Stimulated activated CD4-positive, alpha-beta T cell treated with anti-CD3 and anti-CD28 coated beads, Interleukin-4, amount 100 ng/mL, for 48 hours (primary cell): ENCODE measurements around the gene COX5B.
"Not testable (repeated sequence)": the region's sequence is repeated elsewhere in the genome, so short reads cannot be mapped to it uniquely, and the experiment has no call there.

ENCODE experiments used
- DNase-seq, 2 donors: peaks; one replicate each; pipeline ENCODE4 v3.0.0-alpha.2; 2020; ENCODE audit warnings: low read depth in 2 of 2

COX5B gene

DNA sequence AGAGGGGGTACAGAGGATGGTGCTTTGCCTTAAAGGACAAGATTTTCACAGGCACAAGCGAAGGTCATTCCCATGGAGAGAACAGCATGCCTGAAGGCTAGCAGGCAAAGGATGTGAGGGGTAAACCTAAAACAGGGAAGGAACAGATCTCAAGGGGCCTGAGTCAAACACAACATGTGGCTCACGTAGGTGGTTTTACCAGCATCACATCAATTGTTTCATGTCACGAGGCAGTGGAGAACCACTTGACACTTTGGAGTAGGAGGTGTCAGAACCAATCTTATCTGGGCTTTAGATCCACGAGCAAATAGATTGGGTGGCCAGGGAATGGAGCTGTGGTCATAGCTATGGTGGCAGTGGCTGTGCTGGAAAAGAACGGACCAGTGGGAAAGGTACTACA, 8.4 kb downstream of the COX5B start:
- no peak for DNase-seq

DNA sequence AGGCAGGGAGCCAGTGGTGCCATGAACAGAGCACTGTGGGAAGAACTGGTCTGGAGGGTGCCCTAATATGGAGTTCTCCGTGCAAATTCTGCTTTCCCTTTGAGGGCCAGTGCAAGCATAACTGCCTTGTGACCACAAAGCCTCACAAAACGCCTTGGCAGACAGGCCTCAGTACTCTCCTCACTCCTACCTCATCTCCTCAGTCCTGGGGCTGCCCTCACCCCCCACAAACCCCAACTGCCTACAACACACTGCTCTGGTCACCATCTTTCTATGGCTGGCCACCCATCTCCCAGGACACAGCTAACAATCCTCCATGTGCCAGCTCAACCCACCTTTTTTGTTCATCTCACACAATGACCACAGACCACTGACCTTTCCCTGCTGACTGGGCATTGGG, 8.9 kb downstream of the COX5B start:
- no peak for DNase-seq

DNA sequence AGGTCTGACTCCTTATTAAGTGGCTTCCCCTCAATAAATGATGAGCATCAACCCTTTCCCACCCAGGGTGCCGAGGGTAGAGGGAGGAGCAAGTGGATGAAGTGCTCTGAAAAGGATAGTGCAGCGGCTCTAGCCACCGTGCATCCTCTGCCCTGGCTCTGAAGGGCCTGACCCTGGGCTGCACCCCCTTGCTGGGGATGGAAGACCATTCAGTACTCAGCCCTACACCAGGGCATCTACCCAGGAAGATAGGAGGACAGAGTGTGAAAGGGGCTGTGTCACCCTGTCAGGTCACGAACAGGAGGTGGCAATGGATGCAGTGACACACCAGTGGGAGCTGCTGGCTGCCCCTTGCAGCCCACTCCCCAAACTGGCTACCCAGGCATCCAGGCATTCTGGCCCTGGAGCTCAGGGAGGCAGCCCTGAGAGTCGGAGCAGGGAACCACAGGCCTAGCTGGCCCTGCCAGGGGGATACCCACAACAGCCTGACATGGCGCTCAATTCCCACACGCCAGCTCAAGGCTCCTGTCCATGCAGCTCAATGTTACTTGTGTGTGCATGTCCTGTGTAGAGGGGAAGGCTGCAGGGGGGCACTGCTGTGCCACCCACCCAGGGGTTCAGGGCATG, 10.4 kb downstream of the COX5B start:
- no peak for DNase-seq

DNA sequence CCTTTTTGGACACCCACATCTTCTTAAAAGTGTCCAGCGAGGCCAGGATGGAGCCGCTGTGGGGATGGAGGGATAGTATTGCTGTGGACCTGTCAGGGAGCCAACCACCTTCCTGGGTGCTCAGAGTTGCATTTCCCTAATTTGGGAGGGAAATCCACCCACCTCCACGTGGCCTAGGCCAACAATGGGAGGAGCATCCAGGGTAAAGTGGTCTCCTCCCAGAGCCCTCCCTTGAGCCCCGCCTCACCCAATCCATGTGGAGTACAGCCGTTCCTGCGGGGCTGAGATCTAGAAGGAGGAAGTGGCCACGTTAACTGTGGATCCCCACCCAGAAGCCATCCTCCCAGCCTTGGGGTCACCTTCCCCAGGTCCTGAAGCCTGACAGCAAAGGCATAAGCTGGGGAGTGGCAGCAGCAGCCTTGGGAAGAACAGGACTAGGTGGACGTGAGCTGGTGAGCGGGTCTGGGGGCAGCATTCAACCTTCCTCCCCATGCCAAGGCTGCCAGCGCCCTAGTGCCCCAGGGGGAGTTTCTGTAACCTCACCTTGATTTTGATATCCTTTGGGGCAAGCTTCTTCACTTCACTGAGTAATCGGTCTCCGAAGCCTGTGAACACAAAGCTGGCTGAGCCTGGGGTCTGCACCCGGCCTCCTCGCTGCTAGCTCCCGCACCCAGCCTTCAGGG, 11.2 kb downstream of the COX5B start:
- no peak for DNase-seq

DNA sequence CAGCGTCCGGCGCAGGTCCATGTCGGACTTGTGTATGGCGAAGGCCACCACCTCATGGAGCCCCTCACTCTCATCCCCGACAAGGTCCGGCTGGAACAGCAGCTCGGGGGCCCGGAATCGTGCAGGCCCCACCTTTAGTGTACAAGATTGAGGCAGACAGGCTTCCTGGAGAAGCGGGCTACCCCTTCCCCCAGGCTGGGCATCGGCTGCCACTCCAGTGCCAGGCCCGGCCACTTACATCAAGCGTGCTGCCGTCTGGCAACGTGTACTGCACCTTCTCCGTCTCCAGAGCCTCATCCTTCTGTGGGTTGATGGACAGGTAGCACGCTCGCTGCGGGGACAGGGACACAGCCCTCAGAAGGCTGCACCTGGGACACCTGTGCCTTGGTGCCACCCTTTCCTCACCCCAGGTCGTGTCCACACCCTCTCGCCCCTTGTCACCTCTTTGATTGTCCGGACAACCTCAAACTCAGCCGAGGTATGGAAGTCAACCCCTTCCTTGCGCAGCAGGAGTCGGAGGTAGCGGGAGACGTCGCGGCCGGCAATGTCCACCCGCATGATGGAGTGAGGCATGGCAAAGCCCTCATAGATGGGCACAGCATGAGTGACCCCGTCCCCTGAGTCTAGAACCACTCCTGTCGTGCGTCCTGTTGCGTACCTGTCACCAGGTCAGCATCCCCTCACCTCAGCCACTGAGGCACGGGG, 12.3 kb downstream of the COX5B start:
- no peak for DNase-seq

DNA sequence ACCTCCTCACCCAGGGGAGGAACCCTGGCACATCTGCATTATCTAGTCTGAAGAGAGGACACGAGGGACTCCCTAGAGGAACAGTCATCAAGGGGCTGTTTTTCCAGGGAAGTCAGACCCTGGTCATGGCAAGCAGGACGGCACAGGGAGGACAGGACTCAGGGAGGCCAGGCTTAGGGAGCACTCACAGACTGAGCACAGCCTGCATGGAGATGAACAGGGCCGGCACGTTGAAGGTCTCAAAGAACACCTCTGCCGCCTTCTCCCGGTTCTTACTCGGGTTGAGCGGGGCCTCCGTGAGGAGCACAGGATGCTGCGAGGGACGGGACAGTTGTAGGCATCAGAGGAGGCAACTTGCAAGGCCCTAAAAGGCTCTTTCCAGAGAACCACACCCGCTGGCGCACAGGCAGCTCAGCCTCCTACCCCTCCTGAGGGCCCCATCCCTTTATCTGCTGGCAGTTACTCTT, 12.9 kb downstream of the COX5B start:
- DNase-seq: no peak

DNA sequence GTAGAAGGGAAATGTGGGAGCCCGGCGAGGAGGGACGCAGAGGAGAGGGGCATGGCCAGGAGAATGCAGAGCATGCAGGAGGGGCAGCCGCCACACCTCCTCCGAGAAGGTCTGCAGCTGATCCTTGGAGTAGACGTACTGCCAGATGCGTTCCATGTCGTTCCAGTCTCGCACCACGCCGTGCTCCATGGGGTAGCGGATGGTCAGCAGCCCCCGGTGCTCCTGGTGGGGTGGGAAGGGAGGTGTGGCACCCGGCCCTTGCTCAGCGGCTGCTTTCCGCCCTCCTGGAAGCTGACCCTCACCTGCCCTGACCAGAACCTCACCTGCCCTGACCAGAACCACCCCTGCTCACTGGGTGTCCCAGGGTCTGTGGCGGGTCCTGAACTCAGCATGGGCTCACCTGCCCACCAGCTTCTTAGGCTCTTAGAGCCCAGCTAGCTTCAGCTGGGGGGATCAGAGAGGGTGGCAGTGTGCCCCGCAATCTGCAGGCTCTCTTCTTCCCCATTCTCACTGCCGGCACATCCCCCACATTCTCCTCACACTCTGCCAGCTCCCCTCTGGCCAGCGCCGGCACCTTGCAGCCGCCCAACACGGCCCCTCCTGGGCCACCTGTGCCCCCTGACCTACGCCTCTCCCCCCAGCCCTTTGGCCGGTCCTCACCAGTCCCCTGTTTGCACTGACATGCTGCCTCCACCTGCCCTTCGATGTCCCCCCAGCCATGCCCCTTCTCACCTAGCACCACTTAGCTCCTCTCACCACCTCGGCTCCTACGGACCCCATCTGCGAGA, 13.6 kb downstream of the COX5B start:
- DNase-seq: no peak

DNA sequence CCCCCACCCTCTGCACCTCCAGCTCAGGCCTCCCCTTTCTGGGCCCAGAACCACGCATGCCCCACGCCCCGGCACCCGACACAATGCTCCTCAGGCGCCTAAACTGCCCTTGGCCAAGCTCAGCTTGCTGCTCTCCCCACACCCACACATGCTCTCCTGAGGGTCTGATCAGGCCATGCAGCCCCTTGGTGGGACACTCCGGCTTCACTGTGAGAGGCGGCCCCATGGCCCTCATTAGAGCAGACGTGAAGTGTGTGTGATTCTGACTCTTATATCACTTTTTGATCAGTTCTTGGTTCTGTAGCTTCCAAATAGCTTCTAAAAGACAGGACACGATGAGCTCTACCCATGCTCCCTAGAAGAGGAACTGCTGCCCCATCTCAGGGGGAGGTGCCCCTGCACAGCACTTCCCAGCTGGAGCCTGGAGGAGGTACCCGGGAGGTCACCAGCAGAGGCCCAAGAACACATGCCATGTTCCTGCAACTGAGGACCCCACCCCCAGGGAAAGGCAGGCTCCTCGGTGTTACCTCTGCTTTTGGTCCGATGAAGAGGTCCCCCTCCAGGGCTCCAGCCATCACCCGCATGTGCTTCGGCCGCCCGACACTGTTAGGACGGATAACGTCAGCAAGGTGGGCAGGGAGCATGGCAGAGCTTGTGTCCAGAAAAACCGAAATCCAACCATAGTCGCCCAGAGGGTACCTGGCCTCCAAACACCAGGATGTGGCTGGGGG, 14.3 kb downstream of the COX5B start:
- DNase-seq: no peak

DNA sequence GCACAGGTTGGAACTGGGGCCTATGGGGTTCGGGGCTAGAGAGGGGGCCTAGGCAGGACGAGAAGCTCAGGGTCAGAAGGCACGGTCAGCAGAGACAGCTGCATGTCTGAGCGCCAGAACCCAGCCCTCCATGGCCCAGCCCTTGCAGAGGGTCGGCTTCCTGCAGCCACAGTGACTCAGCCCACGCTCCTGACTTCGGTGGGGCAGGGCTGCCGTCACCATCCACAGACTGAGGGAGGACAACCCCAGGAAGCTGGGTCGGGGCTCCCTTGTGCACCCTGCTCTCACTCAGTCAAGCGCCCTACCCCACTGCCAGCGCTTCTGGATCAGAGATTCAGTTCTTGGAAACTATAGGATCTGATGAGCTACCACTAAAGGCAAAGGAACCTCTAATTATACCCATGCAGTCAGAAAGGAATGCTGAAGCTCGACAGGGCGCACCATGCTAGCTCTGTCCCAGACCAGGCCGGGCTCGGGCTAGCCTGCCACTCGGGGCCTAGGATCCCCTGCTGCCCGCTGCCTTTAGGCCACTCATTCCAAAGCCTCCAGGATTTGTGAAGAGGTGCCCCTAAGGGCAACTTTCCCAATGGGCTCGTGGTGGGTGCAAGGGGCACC, 15.0 kb downstream of the COX5B start:
- no peak for DNase-seq

DNA sequence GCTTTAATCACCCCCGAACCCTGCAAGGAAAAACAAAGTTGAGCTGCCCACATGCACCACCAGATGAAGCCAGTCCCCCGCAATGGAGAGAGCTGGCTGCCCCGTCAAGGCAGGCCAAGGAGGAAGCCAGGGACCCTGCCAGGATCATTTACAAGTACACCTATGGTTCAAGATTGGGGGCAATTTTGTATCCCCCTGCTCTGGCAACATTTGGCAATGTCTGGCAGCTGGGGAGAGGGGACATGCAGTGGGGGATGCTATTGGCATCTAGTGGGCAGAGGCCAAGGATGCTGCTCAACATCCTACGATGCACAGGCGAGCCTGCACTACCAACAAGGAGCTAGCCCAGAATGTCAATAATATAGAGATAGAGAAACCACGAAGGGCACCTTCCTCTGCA, 16.1 kb downstream of the COX5B start:
- no peak for DNase-seq

DNA sequence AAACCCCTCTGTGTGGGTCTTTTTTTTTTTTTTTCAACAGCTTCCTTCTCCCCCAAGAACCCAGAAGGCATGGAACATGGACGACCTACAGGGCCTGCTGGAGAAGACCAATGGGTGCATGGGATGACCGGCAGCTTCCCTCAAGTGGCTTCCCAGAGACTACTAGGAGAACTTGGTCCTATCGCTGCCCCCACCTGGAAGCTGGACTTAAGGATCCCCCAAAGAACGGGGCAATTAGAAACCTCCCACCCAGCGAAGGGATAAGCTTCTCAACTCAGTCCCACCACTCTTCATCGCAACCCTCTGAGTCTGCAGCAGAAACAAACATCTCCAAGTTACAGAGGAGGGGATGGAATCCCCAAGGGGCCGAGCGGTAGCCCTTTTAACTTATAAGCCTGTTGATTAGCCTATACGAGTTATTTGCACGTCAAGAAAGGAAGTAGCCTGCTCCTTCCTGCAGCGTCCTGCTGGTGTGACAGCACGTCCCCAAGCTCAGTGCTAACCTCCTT, 16.6 kb downstream of the COX5B start:
- no peak for DNase-seq

DNA sequence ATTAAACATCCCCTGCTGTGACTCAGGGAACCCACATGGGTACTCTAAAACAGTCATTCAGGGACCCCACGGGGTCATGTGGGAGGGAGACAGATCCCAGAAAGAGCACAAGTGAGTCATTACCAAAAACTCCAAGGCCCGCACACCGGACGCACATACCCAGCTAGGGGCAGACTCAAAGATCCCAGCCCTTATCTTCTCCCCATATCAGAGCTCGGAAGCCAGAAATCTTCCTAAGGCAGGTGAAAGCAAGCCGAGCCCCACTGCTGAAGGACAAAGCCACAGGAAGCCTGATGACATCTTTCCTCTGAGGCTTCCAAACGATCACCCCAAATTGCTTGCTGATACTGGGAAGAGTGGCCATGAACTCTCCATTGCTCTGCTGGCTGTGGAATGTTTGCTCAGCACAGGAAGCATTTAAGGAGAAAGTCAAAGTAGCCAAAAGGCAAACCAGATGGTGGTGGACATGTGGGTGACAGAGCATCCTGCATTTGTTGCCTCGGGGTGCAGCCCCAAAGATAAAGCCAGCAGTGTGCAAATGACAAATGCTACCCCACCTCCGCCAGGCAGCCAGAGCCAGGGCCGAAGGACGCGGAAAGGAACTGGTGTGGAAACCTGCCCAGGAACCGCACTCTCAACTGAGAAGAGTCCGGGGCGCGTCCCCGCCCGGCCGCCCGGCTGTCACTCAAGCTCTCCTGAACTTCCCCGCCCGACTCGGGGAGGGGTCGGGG, 17.2 kb downstream of the COX5B start:
- peak; percentile 66 to 83 for DNase-seq

DNA sequence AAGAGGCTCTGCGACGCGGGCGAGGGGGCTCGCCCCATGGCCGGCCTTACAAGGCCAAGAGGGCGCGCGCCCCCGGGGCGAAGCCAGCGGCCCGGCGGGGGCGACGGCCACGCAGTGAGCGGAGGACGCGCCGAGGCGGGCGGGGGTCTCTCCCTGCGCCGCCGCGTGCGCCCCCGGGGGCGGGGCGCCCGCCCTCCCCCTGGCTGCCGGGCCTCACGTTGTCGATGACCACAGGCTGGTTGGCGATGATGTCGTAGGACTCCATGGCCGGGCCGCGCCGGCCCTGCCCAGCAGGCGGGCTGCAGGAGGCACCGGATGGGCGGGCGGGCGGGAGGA, 17.7 kb downstream of the COX5B start:
- no peak for DNase-seq

DNA sequence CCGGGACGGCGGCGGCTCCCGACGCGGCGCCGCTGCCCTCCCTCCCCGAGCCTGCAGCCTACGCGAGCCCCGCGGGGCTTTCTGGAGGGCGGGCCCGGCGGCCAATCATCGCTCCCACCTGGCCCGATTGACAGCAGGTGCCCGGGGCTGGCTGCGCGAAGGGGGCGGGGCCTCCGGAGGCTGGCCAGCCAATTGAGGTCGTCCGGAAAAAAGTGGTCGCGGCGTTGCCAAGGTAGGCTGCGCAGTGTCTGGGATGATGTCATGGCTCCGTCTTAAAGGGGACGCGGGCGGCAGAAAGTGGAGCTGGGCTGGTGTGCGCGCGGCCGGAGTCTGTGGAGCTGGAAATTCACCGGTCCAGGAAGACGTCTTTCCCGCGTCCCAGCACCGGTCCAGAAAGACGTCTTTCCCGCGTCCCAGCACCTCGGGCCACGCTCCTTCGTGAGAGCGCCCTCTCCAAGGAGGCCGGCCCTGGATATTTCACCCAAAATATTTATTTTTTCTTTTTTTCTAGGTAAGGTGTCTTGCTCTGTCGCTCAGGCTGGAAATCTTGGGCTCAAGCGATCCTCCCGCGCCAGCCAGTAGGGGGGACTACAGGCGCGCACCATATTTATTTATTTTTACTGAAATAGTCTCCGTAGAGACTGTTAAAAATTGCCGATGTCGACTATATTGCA, 18.2 kb downstream of the COX5B start, which contains the start of gene ACTR1B:
Gene ACTR1B (minus strand): TSS at position 83 of the 674 bp plus-strand sequence. CDS start 154 bp downstream, outside the sequence.
- peak; percentile 96 to 97 for DNase-seq

DNA sequence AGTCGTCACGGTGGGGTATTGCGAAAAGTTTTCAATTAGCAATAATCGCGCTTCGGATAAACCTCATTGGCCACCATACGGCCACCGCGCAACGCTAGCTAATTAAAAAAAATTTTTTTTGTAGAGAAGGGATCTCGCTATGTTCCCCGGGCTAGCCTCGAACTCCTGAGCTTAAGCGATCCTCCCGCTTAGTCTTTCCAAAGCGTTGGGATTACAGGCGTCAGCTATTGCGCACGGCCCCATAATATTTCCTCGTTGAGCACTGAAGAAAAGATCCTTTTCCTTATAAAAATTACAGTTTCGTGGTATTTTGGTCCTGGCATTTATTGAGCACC, 18.7 kb downstream of the COX5B start:
- DNase-seq: no peak

DNA sequence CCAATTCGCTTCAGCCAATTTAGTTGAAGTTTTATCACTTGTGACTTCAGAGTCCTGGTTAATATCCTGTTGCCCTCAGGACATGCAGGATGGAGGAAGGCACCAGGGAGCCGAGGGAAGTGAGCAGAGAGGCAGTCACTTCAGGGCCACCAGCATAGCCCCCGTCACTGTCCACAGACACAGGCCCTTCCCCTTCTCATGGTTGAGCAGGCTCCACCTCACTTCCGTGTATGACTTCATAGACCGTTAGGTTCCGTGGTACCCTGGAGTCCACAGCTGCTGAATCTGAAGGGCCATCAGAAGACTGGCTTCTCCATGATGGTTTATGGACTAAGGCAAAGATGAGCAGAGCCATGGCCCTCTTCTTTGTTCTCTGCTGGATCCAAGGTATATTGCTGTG, 23.6 kb downstream of the COX5B start, which contains the start of gene C2orf92:
Gene C2orf92 (plus strand): TSS at position 266 of the 400 bp plus-strand sequence. CDS start 76 bp downstream, at position 342.
- DNase-seq: no peak

DNA sequence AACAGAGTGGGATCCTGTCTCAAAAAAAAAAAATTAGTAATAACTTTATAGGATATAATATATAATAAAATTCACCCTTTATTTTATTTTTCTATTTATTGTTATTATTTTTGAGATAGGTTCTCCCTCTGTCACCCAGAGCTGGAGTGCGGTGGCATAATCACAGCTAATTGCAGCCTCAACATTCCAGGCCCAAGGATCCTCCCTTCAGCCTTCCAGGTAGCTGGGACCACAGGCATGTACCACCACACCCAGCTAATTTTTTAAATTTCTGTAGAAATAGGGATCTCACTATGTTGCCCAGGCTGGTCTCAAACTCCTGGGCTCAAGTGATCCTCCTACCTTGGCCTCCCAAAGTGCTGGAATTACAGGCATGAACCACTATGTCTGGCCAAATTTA, 24.6 kb downstream of the COX5B start:
- DNase-seq: no peak

DNA sequence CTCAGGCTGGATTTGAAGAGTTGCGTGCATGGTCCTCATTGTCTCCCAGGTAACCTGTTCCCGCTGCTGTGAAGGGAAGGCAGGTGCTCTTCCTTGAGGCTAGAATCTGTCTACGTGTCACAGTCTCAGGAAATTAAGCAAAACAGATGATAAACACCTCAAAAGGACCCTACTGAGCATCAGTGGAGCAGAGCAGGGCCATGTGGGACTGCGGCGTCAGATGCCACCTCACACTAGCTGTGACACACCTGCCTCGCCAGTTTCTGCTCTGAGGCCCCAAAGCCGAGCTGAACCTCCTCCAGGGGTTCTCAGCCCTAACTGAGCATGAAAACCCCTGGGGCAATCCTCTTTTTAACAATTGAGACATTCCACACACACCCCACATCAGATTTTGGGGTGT, 25.7 kb downstream of the COX5B start:
- no peak for DNase-seq

DNA sequence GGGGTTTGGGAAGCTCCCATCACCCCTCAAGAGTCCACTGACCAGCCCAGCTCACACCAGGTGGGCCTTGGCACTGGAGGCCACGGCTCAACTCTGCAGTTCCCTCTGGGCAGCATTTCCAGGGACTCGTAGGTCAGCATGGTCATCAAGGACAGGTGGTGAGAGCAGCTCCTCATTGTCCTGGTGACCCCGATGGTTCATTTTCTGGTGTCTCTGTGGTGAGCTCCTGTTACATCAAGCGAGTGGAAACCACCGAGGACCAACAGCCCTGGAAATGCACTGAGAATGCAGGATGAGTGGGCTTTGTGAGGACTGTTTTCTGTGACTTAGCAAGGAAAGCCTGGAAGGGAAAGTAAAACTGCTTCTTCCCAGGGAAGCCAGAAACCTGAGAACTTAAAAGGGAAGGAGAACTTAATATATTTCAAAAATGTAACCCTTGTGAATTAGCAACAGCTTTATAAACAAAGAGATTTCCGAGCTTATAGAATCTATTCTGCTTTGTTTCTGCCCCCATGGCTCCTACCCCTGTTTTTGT, 26.8 kb downstream of the COX5B start:
- not testable (repeated sequence) for DNase-seq
